H9 (cell line): ENCODE data around the gene ASXL3. TPM values are rescaled to one million over a fixed set of nuclear protein-coding genes. Genes with fewer than 3 reads are reported as not detected.

Experiments
- DNase-seq: peaks from one replicate; pipeline ENCODE4 v3.0.0-alpha.2; 2017
- H2AFZ ChIP-seq: one replicate; pipeline ENCODE4 v1.6.1; 2013; ENCODE audit warnings: mild to moderate bottlenecking, low read length, control low read depth, moderate library complexity
- H2AK5ac ChIP-seq: 2 replicates; pipeline ENCODE4 v1.6.1; 2013; ENCODE audit warnings: low read length, control low read depth, mixed read lengths; ENCODE audit not compliant: insufficient read length
- H2BK120ac ChIP-seq: one replicate; pipeline ENCODE4 v1.6.1; 2013; ENCODE audit warnings: low read depth, mild to moderate bottlenecking, low read length, control low read depth, inconsistent platforms; ENCODE audit not compliant: poor library complexity, severe bottlenecking
- H2BK12ac ChIP-seq: 2 replicates; pipeline ENCODE4 v1.6.1; 2013; ENCODE audit warnings: low read length, control low read depth, mixed read lengths, low read depth; ENCODE audit not compliant: insufficient read length
- H2BK15ac ChIP-seq: 2 replicates; pipeline ENCODE4 v1.6.1; 2013; ENCODE audit warnings: low read depth, low read length, control low read depth
- H2BK20ac ChIP-seq: one replicate; pipeline ENCODE4 v1.6.1; 2013; ENCODE audit warnings: low read depth, mild to moderate bottlenecking, low read length, control low read depth, inconsistent platforms; ENCODE audit not compliant: poor library complexity, severe bottlenecking
- H2BK5ac ChIP-seq: 2 replicates; pipeline ENCODE4 v1.6.1; 2013; ENCODE audit warnings: low read length, control low read depth, mixed read lengths; ENCODE audit not compliant: insufficient read length
- H3K14ac ChIP-seq: 2 replicates; pipeline ENCODE4 v1.6.1; 2013; ENCODE audit warnings: low read length, control low read depth; ENCODE audit not compliant: insufficient read depth
- H3K18ac ChIP-seq: 2 replicates; pipeline ENCODE4 v1.6.1; 2013; ENCODE audit warnings: low read depth, mild to moderate bottlenecking, mixed read lengths, low read length, control low read depth; ENCODE audit not compliant: insufficient read length
- H3K23ac ChIP-seq: 2 replicates; pipeline ENCODE4 v1.6.1; 2013; ENCODE audit warnings: low read length, control low read depth, mixed read lengths, low read depth; ENCODE audit not compliant: insufficient read length
- H3K23me2 ChIP-seq: 2 replicates; pipeline ENCODE4 v1.6.1; 2013; ENCODE audit warnings: low read depth, mild to moderate bottlenecking, mixed read lengths, low read length, control low read depth; ENCODE audit not compliant: insufficient read length, poor library complexity, severe bottlenecking
- H3K27ac ChIP-seq: 2 replicates; pipeline ENCODE4 v1.5.1; 2013; ENCODE audit warnings: low read length, control low read depth, mixed read lengths, low read depth; ENCODE audit not compliant: insufficient read length
- H3K27me3 ChIP-seq: 2 replicates; pipeline ENCODE4 v1.6.1; 2013; ENCODE audit warnings: low read length, control low read depth, inconsistent platforms; ENCODE audit not compliant: insufficient read depth
- H3K4ac ChIP-seq: 2 replicates; pipeline ENCODE4 v1.6.1; 2013; ENCODE audit warnings: low read depth, mild to moderate bottlenecking, control low read depth, inconsistent platforms, low read length, moderate library complexity
- H3K4me1 ChIP-seq: 2 replicates; pipeline ENCODE4 v1.6.1; 2013; ENCODE audit warnings: low read length, control low read depth, inconsistent platforms; ENCODE audit not compliant: insufficient read depth
- H3K4me2 ChIP-seq: 2 replicates; pipeline ENCODE4 v1.6.1; 2013; ENCODE audit warnings: low read length, control low read depth, mixed read lengths; ENCODE audit not compliant: insufficient read length, insufficient read depth
- H3K56ac ChIP-seq: 2 replicates; pipeline ENCODE4 v1.6.1; 2013; ENCODE audit warnings: low read depth, mild to moderate bottlenecking, mixed read lengths, low read length, control low read depth; ENCODE audit not compliant: insufficient read length
- H3K79me1 ChIP-seq: 2 replicates; pipeline ENCODE4 v1.6.1; 2013; ENCODE audit warnings: low read depth, mild to moderate bottlenecking, moderate library complexity, low read length, control low read depth, inconsistent platforms; ENCODE audit not compliant: insufficient read depth, poor library complexity, severe bottlenecking
- H3K79me2 ChIP-seq: 2 replicates; pipeline ENCODE4 v1.6.1; 2013; ENCODE audit warnings: low read length, control low read depth, inconsistent platforms; ENCODE audit not compliant: insufficient read depth
- H3K9ac ChIP-seq: 2 replicates; pipeline ENCODE4 v1.6.1; 2013; ENCODE audit warnings: low read length, control low read depth, mixed read lengths; ENCODE audit not compliant: insufficient read length; ENCODE audit errors: extremely low read depth
- H3K9me3 ChIP-seq: one replicate; pipeline ENCODE4 v1.6.1; 2013; ENCODE audit warnings: low read depth, low read length, inconsistent platforms; ENCODE audit not compliant: control insufficient read depth
- H3T11ph ChIP-seq: one replicate; pipeline ENCODE4 v1.6.1; 2013; ENCODE audit warnings: mild to moderate bottlenecking, low read length, control low read depth, inconsistent platforms
- H4K20me1 ChIP-seq: one replicate; pipeline ENCODE4 v1.6.1; 2013; ENCODE audit not compliant: control insufficient read depth, insufficient read length, insufficient read depth
- H4K5ac ChIP-seq: 2 replicates; pipeline ENCODE4 v1.6.1; 2013; ENCODE audit warnings: low read depth, mild to moderate bottlenecking, mixed read lengths, low read length, control low read depth; ENCODE audit not compliant: insufficient read length
- H4K8ac ChIP-seq: replicated peaks from 2 replicates; pipeline ENCODE4 v1.6.1; 2013; ENCODE audit warnings: low read length, control low read depth, mixed read lengths, low read depth; ENCODE audit not compliant: insufficient read length
- H4K91ac ChIP-seq: 2 replicates; pipeline ENCODE4 v1.6.1; 2013; ENCODE audit warnings: low read depth, mild to moderate bottlenecking, moderate library complexity, mixed read lengths, low read length, control low read depth; ENCODE audit not compliant: insufficient read length
- H3K27ac Mint-ChIP-seq, 3 experiments: 2 replicates in 2 of 3; 3 replicates in 1 of 3; pipeline ENCODE4 v1.8.0; 2020 to 2021; ENCODE audit warnings: mixed read lengths in 3 of 3, mild to moderate bottlenecking in 1 of 3, moderate library complexity in 1 of 3
- H3K27me3 Mint-ChIP-seq: 2 replicates; pipeline ENCODE4 v1.8.0; 2021; ENCODE audit warnings: low read depth, mild to moderate bottlenecking, moderate library complexity, mixed read lengths
- H3K36me3 Mint-ChIP-seq, 3 experiments: 2 replicates in 2 of 3; 3 replicates in 1 of 3; pipeline ENCODE4 v1.8.0; 2020 to 2021; ENCODE audit warnings: low read depth in 3 of 3, mixed read lengths in 3 of 3; ENCODE audit not compliant: insufficient read depth in 1 of 3
- H3K4me1 Mint-ChIP-seq, 2 experiments: 2 replicates each; pipeline ENCODE4 v1.8.0; 2020; ENCODE audit warnings: mixed read lengths in 2 of 2
- H3K4me3 Mint-ChIP-seq, 2 experiments: 2 replicates in 1 of 2; 3 replicates in 1 of 2; pipeline ENCODE4 v1.8.0; 2020 to 2021; ENCODE audit warnings: mild to moderate bottlenecking in 2 of 2, mixed read lengths in 2 of 2, moderate library complexity in 1 of 2
- H3K9me3 Mint-ChIP-seq, 2 experiments: 2 replicates in 1 of 2; 3 replicates in 1 of 2; pipeline ENCODE4 v1.8.0; 2020; ENCODE audit warnings: mild to moderate bottlenecking in 2 of 2, mixed read lengths in 2 of 2, moderate library complexity in 1 of 2
- WGBS: extraction: QIAGEN DNeasy Blood & Tissue Kit; methylation state at CpG from one replicate; pipeline ENCODE4 v1.1.7; 2013; ENCODE audit warnings: missing lambda C conversion rate, low lambda C conversion rate, mixed read lengths; ENCODE audit not compliant: insufficient read length; ENCODE audit errors: extremely low coverage; 5-methylcytosine and 5-hydroxymethylcytosine counted together
- total RNA-seq: library from RNA; stranded (reverse); gene quantifications from 2 replicates; pipeline ENCODE4 v1.2.1, GENCODE V29; 2021
- TF ChIP-seq, protein P1 (sequence below): fragments of 200-600 bp; sonication (generic); conservative IDR thresholded peaks from 3 replicates; pipeline ENCODE4 v1.8.0; 2021; ENCODE audit warnings: antibody characterized with exemption, mild to moderate bottlenecking

The ASXL3 gene
- total RNA-seq, 1 experiment from 2014 or later: 0.35 TPM

DNA sequence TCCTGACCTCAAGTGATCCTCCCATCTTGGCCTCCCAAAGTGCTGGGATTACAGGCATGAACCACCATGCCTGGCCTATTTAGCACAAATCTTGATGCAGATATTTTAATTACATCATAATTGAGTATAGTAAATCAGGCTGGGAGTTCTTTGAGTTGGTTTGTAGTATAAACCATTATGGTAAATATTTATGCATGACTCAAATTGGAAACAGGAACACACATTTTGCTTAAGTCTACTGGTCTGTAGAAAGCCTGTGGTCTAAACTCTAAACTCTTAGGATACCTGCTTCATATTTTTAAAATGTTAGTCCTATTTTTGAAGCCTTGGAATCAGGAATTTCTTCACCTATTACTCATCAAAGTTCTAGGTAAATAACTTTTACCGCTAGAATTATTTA is 16.8 kb downstream of the ASXL3 start:
- TF ChIP-seq, protein P1, sequence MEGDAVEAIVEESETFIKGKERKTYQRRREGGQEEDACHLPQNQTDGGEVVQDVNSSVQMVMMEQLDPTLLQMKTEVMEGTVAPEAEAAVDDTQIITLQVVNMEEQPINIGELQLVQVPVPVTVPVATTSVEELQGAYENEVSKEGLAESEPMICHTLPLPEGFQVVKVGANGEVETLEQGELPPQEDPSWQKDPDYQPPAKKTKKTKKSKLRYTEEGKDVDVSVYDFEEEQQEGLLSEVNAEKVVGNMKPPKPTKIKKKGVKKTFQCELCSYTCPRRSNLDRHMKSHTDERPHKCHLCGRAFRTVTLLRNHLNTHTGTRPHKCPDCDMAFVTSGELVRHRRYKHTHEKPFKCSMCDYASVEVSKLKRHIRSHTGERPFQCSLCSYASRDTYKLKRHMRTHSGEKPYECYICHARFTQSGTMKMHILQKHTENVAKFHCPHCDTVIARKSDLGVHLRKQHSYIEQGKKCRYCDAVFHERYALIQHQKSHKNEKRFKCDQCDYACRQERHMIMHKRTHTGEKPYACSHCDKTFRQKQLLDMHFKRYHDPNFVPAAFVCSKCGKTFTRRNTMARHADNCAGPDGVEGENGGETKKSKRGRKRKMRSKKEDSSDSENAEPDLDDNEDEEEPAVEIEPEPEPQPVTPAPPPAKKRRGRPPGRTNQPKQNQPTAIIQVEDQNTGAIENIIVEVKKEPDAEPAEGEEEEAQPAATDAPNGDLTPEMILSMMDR: no peak
- Histone ChIP-seq H3K4ac (no peak overlapping the region), H2AK5ac (no peak overlapping the region), H2BK15ac (no peak overlapping the region), H2BK120ac (no peak overlapping the region), H3K23ac (no peak overlapping the region), H4K5ac (no peak overlapping the region), H3K4me2 (no peak overlapping the region), H3K9ac (no peak overlapping the region), H2BK20ac (no peak overlapping the region), H3K27ac (no peak overlapping the region), H3K56ac (no peak overlapping the region), H3K9me3 (no peaks in the 10 kb centered on the region), H3K27me3 (no peaks in the 10 kb centered on the region), H2BK5ac (no peak overlapping the region), H3K14ac (no peak overlapping the region), H3T11ph (no peak overlapping the region), H4K8ac (no peak overlapping the region), H3K23me2 (no peaks in the 10 kb centered on the region), H3K4me1 (no peaks in the 10 kb centered on the region), H4K91ac (no peak overlapping the region), H2BK12ac (no peak overlapping the region), H3K79me2 (no peaks in the 10 kb centered on the region), H3K79me1 (no peaks in the 10 kb centered on the region), H3K18ac (no peak overlapping the region), H4K20me1 (no peaks in the 10 kb centered on the region), H2AFZ (no peak overlapping the region)
- no peak overlapping the region for H3K27ac Mint-ChIP-seq
- no peaks in the 10 kb centered on the region for H3K27me3 Mint-ChIP-seq
- peaks cover 19 to 21% of the 10 kb centered on the region in 2 experiments for H3K4me1 Mint-ChIP-seq
- H3K9me3 Mint-ChIP-seq: no peaks in the 10 kb centered on the region
- no CpG with 5 or more reads among the region's 1 CpG for WGBS
- no peaks in the 10 kb centered on the region for H3K36me3 Mint-ChIP-seq
- no peak for DNase-seq
- H3K4me3 Mint-ChIP-seq: no peak overlapping the region
